Measurements from ENCODE around the gene RUNX2.

Gene RUNX2

DNA sequence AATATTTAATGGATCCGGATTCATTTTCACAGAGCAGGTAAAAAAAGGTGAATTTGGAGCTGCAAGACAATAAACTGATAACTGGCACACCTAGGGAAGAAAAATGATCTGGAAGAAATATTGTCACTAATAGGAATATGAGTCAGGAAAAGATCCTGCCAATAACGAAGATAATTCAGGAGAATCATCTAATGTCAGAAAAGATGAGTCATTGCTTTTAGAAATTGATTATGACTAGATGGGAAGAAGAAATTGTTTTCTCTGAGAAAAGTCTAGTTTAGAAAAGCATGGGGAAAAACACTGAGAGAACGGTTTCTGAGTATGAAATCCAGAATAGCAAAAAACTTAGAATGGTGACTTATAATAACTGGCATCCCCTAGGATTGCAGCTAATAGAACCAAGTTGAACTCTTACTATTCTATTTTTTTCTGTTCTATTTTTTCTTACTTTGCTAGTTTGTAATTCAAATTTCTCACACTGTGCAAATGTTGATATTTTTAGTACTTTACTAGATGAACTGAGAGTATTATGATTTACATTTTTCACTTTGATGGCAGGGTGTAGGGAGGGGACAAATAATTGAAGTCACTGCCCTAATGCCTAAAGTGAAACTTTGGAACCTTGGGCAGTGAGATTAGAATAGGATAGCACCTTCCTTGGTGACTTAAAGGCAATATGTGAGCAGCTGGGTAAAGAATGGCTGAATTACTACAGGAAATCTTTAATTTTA lies 87.8 kb downstream of the RUNX2 start:
- DNase-seq, result no peak

- DNase-seq, result no peak
Observed at GRCh38 chr6:45416700-45417099, 88.6 kb downstream of the RUNX2 start.

DNA sequence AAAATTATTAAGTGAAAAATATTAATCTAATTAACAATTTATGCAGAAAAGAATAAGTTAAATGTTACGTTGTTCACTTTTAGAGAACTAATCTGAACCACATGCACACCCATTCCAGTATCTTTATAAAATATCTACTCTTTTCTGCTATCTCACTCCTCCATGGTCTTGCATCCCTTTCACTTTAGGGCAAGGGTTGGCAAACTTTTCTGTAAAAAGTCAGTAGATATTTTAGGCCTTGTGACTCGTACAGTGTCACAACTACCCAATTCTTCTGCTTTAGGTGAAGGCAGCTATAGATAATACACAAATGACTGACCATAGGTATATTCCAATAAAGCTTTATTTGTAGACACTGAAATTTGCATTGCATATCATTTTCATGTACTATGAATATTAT lies 89.3 kb downstream of the RUNX2 start:
- DNase-seq, result no peak

- peak; percentile 19 for DNase-seq
Observed at GRCh38 chr6:45419571-45420082, 91.5 kb downstream of the RUNX2 start.

GRCh38 chr6:45420083-45420908 lies 92.2 kb downstream of the RUNX2 start:
- no peak for DNase-seq

DNA sequence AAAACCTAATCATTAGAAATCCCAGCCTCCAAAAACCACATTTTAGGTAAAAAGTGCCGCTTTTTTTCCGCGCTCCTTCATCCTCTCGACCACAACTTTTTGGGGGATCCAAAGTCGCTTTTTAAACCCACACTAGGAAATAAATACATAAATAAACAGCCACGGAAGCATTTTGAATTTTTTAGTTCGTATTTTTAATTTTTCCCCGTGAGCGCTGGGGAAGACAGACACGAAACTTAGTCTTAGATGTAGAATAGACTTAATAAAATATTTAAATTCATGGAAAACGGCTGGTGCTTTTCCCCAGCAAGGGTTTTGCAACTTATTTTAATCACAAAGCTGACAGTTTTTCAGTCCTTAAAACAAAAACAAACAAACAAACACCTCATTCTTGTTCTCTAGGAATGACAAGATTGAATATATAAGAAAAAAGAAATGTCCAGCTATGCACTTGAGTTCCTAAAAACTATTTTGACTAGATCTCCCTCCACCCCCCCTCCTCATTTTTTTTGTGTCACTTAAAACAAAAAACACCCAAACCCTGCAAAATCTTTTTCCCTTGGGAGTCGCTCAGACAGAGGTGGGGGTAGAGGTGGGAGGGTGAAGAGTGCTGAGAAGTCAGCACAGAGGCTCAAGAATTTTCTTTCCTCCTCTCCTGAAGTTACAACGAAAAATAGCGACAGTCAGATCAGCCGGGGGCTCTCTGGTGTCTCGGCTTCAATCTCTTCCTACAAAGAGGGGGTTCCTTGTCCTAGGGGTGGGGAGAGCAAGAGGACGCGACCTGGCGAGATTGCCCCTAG lies 93.0 kb downstream of the RUNX2 start:
- no peak for DNase-seq

GRCh38 chr6:45421709-45422502 lies 93.8 kb downstream of the RUNX2 start:
- no peak for DNase-seq

- DNase-seq, result no peak
Observed at GRCh38 chr6:45422503-45423110, 94.5 kb downstream of the RUNX2 start.

DNA sequence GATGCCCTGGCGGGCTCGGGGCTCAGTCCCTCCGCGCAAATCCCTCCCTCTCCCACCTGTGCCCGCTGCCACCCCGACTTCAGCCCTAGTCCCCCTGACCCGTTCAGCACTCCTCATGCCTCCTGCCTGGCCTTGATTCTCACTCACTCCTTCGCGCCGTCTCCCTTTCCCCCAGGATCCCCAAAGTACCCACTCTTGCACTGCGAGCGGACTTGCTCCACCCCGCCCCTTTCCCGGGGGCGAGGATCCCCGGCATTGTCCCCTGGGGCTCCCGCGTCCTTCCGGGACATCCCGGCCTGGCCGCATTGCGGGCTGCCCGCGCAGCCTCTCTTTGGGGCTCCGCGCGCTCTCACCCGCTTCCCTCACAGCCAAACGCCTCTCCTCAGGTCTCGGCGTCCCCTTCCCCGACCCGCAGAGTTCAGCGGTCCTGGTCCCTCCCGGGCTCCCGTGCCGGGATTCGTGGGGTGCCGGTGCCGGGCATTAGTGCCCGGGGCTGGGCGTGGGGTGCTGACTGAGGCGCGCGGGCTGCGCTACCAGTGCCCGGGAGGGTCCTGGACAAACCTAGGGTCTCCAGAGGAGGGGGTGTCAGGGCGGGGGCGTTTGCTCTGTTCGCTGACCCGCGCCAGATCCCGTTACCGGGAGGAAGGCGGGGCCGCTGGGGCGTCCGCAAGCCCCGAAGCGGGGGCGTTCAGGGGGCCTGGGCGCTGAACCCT lies 95.1 kb downstream of the RUNX2 start:
- DNase-seq, result no peak

GRCh38 chr6:45423824-45424450 lies 95.8 kb downstream of the RUNX2 start:
- DNase-seq, result no peak

GRCh38 chr6:45424451-45424861 lies 96.3 kb downstream of the RUNX2 start:
- no peak for DNase-seq

- DNase-seq, result no peak
Observed at GRCh38 chr6:45426251-45426650, 98.1 kb downstream of the RUNX2 start.

- no peak for DNase-seq
Observed at GRCh38 chr6:45427726-45428125, 99.6 kb downstream of the RUNX2 start.

- no peak for DNase-seq
Observed at GRCh38 chr6:45428727-45429126, 100.6 kb downstream of the RUNX2 start.

- no peak for DNase-seq
Observed at GRCh38 chr6:45430590-45431202, 102.6 kb downstream of the RUNX2 start.

DNA sequence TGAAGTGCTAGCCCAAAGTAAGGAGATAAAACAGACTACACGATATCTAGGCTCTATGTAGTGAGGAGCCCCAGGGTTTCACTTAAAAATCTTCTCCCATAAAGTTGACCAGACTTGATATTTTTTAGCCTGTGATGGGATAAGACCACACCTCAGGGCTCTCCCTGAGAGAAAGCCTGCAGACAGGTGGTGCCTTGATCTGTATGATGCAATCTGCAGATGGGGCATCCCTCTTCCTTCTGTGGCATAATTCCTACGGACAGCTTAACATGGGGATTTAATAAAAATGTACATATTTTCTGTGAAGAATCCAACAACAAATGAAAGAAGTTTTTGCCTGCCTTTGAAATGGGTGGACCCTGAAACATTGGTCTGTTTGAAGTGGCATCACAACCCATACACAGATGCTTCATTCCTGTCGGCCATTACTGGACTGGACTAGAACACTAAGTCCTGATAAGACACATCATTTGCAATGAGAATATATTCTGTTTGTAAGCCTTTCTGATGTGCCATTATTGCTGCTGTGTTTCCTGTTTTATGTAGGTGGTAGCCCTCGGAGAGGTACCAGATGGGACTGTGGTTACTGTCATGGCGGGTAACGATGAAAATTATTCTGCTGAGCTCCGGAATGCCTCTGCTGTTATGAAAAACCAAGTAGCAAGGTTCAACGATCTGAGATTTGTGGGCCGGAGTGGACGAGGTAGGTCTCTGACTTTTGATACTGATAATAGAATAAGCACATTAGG lies 103.4 kb downstream of the RUNX2 start:
- no peak for DNase-seq

DNA sequence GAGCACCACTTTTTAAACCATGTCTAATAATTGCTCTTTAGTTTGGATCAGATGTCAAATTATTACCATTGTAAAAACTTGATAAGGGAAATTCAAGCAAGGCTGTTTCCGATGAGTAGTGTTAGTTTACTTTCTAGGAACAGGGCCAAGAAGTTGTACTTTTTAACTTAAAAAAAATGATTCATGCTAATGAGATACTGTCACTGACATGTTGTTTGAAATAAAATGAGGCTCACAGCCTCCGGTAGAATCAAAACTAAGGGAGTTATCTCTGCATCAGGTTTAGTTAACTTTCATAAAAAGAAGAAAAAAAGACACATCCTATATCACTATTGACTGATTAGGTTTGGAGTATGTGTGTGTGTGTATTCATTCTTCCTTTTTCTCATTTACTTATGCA lies 104.8 kb downstream of the RUNX2 start:
- DNase-seq, result no peak

- DNase-seq, result no peak
Observed at GRCh38 chr6:45433533-45434380, 105.6 kb downstream of the RUNX2 start.

GRCh38 chr6:45434381-45434700 lies 106.2 kb downstream of the RUNX2 start:
- DNase-seq, result no peak

All from SHP77 treated with DMSO at 0.1 percent for 48 hours (cell line).